GM12892 (cell line): ENCODE results near the gene ZNF638.

Experiments used
- POLR2A ChIP-seq: IDR thresholded peaks from 2 replicates; pipeline ENCODE4 v1.6.1; 2011; ENCODE audit warnings: low read depth, low read length, control low read depth
- POLR2AphosphoS5 ChIP-seq: IDR thresholded peaks from 2 replicates; pipeline ENCODE4 v1.6.1; 2011; ENCODE audit warnings: low read depth, low read length, control low read depth
- TAF1 ChIP-seq: IDR thresholded peaks from 2 replicates; pipeline ENCODE4 v1.6.1; 2011; ENCODE audit warnings: low read depth, mild to moderate bottlenecking, control low read depth, low read length, borderline replicate concordance

DNA sequence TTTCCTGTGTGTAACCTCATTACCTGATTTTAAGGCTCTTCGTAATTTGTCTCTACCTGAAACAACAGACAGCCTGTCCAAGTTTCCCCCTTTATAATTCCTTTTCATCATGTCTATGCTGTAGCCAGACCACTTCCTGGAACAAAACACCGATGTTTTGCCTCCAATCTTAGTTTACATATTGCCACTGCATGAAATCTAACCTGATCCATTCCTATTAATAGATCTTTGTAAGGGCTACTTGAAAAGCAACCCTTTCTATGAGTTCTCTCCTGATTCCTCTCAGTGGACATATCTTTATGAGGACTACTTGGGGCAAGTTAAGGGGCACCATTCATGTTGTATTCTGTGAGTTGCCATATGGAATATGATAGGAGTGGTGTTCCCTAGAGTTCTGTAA, 30.9 kb downstream of the ZNF638 start:
- TF ChIP-seq POLR2AphosphoS5 (no peak), POLR2A (no peak), TAF1 (no peak)
